Nucleus accumbens (tissue), 56 donors: ENCODE results near the gene ONECUT1.
"Not testable (repeated sequence)": the region's sequence is repeated elsewhere in the genome, so short reads cannot be mapped to it uniquely, and the experiment has no call there.

ENCODE experiments used
- DNase-seq, 56 donors: peaks; one replicate each; lab custom pipeline; 2025; lab: John Stamatoyannopoulos, UW

The ONECUT1 gene

DNA sequence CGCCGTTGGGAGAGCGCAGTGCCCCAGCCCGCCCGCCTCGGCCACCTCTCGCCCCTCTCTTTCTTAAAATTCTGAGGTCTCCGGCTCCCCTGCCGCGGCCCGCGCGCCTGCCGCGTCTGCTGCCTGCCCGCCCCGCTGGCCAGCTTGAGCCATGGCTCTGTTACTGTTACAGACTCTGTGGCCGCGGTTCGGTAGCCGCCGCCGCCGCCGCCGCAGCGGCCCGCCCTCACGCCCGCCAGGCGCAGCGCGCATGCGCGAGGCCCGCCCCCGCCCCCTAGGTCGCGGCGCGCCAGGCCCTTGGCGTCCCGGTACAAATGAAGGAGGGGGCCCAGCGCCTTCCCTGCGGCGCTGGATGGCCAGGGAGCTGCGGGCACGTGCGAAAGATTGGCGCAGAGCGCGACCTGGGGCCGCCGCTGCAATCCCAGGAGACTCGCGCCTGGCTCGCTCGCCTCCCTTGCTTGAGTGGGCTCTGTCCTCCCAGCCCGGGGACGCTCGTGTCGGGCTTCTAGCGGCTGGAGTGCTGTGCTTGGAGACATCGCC lies at the start of gene ONECUT1:
ONECUT1 (minus strand) TSS at position 168 of the 540 bp plus-strand sequence. CDS start 452 bp downstream, outside the sequence.
- peak in 30 of 56 donors; percentile 6 to 67 (median 21) for DNase-seq

- DNase-seq = no peak
Measured at GRCh38 chr15:52834379-52834778, 44.2 kb upstream of the ONECUT1 start.

DNA sequence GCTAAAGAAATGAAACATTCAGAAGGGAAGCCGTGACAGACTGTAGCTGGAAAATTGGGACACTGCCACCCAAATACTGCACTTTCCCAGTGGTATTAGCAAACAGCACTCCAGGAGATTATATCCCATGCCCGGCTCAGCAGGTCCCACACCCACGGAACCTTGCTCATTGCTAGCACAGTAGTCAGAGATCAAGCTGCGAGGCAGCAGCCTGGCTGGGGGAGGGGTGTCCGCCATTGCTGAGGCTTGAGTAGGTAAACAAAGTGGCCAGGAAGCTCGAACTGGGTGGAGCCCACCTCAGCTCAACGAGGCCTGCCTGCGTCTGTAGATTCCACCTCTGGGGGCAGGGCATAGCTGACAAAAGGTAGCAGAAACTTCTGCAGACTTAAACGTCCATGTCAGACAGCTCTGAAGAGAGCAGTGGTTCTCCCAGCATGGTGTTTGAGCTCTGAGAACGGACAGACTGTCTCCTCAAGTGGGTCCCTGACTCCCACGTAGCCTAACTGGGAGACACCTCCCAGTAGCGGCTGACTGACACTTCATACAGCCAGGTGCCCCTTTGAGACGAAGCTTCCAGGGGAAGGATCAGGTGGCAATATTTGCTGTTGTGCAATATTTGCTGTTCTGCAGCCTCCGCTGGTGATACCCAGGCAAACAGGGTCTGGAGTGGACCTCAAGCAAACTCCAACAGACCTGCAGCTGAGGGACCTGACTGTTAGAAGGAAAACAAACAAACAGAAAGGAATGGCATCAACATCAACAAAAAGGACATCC lies 34.2 kb upstream of the ONECUT1 start:
- not testable (repeated sequence) for DNase-seq

GRCh38 chr15:52822475-52822874 lies 32.3 kb upstream of the ONECUT1 start:
- no peak for DNase-seq

GRCh38 chr15:52819253-52819652 lies 29.1 kb upstream of the ONECUT1 start:
- no peak for DNase-seq

GRCh38 chr15:52815899-52816298 lies 25.8 kb upstream of the ONECUT1 start:
- not testable (repeated sequence) for DNase-seq

DNA sequence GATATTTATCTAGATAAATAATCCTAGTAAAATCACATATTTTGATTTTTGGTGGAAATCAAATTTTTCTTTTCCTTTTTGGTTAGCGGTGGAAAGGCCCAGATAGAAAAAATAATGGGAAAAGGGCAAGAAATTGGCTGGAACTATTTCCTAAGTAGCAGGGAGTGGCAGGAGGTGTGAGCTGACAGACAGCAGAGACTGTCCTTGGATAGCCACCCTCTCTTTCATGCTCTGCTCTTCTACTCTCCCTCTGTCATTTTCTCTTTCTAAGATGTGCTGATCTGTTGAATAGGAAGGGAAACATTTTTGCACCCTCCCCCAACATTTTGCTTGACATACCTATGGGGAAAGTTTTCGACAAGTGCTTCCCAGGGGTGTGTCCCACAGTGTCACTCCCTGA lies 18.9 kb upstream of the ONECUT1 start:
- no peak for DNase-seq

DNA sequence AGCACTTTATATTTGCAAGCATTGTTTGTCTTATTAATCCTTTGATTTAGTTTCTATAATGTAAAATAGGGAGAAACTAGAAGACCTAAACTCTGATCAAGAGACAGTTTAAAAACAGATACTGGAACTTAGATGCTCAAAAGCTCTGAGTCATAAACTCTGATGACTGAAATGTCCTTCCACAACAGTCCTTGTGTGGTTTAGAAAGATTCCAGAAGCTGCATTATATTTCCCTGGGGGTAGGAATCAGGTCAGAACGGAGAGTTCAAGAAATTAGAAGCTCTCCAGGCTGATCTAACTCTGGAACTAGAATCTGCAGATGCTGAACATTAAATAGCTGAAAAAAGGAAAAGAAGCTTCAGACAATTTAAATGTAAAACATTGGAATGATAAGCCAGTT lies 18.3 kb upstream of the ONECUT1 start:
- DNase-seq = no peak

DNA sequence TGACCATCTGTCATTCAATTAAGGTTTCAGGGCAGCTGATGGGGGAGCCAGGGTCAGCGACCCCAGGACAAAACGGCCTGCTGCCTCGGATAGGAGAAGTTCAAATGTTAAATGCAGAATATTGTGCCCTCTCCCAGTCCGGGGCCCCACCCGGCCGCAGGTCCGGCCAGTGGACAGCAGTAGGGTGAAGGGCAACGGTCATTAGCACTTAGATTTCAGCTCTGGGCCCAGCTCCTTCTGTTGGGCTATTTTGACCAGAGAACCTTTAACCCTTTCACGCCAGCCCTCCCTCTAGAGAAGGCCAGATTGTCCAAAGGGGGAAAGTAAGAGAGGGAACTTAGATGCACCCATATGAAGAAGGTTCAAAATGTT lies 16.1 kb upstream of the ONECUT1 start:
- no peak for DNase-seq

DNA sequence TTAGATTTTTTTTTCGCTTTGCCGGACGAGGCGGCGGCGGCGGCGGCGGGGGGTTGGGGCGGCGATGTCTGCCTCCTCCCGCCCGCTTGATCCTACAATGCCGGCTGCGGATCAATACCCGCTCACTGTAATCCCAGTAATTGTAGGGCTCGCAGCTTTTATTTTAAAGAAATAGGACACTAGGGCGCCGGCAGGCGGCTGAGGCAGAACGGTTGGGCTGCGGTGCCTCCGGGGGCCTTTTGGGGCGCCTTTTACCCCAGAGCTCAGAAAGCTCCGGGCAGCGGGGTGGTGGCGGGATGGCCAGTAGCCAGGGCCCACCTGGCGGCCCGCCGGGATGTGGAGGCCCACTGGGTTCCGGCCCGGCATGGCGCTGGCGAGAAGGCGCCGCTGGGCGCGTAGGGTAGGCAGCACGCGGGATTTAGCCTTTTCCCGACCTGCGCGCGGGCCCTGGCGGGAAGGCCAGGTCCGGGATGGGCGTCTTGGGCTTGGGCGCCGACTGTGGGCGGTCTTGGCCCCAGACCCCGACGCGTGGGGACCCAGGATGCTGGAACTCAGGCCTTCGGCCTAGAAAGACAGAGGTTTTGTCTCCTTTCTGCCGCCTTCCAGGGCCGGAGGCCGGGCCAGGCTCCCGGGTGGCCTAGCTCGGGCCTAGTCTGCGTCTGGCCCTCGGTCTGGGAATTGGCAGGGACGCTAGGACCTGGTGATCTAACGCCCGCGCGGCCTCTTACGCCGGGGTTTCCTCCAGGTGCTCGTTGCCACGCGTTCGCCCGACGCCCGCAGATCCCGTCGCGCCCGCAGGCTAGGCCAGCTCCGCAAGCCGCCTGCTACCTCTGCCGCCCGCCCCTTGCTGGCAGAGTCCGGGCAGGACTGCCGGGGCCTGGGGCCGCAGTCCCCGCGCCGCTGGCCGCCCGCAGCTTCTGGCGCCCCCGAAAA lies 15.5 kb upstream of the ONECUT1 start:
- no peak for DNase-seq

GRCh38 chr15:52804526-52805081 lies 14.5 kb upstream of the ONECUT1 start:
- DNase-seq = no peak

DNA sequence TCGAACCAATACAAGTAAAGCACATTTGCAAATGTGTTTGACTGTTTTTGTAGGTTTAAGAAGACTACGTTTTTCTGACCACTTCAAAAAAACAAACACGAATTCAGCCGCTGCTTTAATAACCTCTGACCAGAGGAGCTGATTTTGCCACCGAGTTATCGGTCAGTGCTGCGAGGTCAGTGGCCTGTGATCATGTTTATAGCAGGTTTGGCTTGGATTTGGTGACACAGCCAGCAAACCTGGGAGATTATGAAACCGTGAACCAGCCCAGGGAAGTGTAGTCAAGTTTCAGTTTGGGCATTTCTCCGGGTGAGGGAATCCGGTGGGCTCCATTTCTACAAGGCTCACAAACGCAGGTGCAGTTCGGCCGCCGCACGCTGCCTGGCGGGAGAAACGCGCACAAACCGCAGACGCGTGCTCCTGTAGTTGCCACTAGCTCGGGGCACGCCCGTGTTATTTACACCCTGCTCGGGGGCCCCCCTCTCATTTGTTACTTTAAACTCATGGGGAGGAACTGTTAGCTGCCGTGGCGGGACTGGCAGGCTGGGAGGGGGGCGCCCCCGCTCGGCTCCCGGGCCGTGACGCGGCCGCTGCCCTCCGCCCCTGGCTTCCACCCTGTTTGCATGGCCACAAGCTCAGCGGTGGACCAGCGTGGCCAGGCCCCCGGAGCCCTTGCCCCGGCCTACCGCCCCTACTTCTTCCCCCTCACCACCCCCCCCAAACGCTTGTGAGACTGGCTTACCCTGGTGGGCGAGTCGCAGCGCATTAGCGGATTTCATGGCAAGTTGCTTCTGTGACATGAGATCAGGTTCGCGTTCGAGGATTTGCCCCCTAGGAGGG lies 13.6 kb upstream of the ONECUT1 start:
- no peak for DNase-seq

- DNase-seq = no peak
Measured at GRCh38 chr15:52803108-52803466, 13.0 kb upstream of the ONECUT1 start.

DNA sequence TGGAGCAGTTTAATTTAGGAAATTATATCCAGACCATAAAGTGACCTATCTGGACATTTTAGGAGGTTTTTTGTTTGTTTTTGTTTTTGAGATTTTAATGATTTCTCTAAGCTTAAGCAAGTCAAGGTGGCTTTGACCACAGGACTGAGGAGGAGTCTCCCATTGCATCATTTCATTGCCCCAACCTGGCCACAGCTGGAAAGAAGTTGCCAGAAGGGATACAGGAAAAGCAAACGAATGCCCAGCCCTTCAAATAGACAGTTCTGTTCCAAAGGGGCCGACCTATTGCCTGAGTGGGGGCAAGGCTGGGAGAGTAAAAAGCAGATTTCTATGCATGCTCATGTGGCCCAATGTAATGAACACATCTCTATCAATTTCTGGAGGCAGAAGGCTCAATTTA lies 12.0 kb upstream of the ONECUT1 start:
- no peak for DNase-seq

GRCh38 chr15:52801748-52802085 lies 11.6 kb upstream of the ONECUT1 start:
- no peak for DNase-seq

DNA sequence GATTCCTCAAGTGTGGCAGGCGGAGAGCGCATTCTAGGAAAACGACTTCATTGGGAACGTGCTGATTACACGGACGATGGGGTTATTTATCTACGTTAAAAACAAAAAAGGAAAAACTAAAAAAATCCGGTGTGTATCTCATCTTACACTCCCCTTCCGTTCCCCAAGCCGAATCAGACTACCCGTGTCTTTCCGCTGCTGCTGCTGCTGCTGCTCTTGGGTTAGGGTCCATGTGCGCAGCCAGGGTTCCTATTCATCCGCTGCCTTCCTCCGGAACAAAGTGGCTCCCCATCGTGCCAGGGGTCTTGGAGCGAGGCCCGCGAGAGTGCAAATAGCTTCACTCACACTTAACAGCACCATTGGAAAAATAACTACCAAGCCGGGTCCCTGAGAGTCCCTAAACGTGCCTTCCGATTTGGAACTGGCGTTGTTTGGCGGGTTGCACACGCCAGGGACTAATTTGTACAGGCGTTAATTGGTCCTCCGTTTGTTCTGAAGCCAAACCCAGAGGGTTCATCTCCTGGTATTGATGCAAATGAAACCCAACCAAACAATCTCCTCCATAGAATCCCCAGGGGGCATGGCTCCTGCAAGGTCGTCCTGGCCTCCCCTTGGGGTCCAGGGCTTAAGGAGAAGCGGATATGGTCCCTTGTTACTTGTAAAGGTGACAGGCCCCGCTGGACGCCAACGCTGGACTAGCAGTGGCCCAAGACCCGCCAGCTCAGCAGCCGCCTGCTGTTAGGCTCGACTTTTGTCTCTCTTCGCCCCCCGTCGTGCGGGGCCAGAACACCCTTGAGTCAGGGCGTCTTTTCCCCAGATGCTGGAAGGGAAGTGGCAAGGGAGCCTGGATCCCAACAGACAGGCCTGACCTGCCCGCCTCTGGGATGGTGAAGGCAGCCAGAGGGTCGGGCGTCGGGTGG lies 11.0 kb upstream of the ONECUT1 start:
- no peak for DNase-seq

DNA sequence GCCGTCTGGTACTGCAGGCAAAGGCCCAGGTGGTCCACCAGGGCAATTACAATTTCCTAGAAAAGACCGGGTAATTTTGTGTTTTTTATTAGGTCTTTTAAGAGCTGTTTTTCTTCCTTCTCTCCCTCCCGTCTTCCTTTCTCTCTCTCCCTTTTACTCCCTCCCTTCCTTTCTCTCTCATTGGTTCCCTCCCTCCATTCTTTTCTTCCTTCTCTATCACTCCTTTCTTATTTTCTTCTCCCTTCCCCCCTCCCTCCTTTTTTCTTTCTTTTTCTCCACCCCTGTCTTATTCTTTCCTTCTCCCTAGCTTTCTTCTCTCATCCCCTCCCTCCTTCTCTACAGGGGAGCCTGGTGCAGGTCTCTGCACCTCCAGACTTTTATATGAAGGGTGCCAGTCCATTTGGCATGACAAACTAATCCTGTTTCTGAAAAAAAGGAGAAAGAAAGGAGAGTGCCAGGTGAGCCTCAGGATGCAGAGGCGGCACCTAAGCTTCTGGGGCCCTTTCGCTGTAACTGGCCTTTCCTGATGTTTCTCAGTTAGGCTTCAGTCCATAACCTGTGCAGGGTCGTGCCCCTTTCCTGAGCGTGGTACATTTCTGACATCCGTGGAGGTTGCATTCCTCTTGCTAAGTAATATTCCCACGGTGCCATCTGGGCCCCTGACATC lies 9.1 kb upstream of the ONECUT1 start:
- DNase-seq = no peak

- no peak for DNase-seq
Measured at GRCh38 chr15:52798529-52799101, 8.5 kb upstream of the ONECUT1 start.
